Dedifferentiated amniotic fluid mesenchymal stem cell (primary cell): ENCODE measurements around the gene TLX3.

ENCODE experiments used
- DNase-seq: peaks from one replicate; pipeline ENCODE4 v3.0.0-alpha.2; 2016; ENCODE audit errors: extremely low spot score

The TLX3 gene

DNA sequence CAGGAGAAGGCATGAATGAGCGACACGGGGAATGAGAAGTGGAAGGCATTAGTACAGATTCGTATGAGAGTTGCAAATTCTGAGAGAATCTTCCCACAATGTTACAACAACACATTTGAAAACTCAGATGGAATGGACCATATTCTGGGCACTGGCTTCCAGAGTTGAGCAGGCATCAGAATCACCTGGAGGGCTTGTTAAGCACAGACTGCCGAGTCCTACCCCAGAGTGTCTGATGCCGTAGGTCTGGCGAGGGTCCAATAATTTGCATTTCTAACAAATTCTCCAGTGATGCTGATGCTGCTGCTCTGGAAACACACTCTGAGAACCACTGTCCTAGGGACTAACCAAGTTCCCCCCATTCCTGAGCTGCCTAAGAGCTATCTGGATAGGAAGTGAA is 2.9 kb upstream of the TLX3 start:
- no peak for DNase-seq

DNA sequence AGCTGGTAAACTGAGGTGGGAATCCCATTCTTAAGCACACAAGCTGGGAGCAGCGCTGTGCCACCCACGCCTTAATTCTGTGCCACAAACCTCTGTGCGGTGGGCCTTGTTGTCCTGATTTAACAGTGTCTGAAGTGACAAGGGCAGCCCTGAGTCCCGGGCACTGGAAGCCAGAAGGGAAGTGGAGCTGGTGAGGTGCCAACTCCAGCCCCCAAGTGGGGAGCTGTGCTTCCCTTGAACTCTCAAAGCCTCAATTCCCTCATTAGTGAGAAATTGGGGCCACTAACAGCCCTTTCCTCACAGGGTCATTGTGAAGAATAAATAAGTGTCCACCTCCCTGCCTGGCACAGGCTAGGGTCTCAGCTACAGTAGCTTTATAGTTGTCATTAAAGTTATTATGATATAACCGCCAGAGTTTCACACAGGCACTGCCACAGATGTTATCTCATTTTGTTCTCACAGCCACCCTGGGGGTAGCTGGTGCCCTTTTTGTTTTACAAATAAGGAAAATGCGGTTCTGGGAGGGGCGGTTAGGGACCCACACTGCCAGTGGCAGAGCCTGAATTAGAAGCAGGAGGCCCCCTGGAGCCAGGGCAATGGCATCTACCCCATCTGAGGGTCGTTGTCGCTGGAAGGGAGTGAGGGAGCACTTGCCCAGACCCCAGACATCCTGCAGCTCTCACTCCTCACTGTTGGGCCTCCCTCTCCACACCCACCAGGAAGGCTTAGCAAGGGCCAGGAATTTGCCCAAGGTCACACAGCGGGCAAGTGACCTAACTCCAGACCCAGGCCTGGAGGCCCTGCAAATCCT is 2.1 kb upstream of the TLX3 start:
- no peak for DNase-seq

DNA sequence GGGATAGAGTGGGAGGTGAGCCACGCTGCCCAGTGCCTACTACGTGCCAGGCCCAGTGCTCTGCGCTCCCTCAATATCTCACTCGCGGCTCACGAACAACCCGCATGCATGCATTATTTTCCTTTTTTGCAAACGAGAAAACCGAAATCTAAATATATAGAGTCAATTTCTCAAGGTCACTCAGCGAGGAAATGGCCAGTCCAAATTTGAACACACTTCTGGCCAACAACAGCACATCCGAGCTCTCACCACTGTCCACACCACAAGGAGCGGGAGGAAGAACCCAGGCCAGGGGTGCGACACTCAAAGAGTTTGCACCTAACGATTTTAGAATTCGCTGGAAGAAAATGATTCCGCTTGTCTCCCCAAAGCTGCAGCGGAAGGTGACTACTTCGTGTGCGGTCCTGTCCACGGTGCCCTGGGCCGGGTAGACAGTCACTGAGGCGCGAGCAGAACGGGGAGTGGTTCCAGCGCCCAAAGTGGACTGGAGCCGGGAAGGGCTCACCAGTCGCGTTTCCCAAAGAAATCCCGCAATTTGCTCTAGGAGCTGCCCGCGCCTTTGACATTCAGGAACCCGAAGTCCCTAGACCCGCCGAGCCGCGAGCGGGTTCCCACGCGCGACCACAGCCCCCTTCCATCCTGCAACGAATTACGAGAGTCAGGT is 1.1 kb upstream of the TLX3 start:
- no peak for DNase-seq

- DNase-seq, result no peak
These were observed 496 bp downstream of the TLX3 start for GRCh38 chr5:171309276-171310211.

- no peak for DNase-seq
These were observed 1.3 kb downstream of the TLX3 start for GRCh38 chr5:171310212-171310818.

- no peak for DNase-seq
These were observed 1.8 kb downstream of the TLX3 start for GRCh38 chr5:171310819-171311321.

GRCh38 chr5:171311322-171312077 is 2.5 kb downstream of the TLX3 start:
- DNase-seq, result no peak

DNA sequence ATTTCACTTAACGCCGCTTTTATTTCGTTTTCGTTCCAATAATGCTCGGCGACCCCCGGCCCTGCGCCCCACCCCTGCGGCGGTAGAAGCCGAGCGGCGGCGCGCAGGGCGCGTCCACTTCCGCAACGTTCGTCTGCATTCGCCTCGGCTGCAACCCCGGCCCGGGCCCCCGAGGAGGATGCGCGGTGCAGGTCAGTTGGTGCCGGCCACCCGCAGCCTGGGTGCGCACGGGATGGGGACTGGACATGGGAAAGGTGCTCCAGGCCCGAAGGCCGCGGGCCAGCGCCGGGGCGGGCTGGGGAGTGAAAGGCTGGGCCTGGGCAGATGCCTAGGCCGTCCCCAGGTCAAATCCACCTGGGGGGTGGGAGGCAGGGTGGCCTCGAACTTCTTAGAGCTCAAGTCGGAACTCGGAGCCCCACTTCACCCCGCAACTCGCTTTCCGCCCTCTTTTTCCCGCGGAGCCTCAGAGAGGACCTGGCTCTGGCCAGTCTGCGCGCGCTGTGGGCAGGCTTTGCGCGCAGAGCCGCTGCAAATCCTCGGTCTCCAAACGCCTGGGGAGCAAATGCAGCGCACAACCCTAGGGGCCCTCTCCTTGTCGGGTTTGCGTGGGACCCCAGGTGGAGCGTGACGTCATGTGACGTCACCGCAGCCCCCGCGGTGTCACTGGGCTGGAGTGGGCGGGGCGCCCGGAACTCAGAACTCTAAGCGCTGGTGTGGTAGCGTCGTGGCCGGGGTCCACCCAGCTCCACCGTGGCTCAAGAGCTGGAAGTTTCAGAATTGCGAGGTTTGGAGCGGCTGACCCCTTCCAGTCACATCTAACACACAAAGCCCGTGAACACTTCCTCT is 3.3 kb downstream of the TLX3 start:
- DNase-seq, result no peak

DNA sequence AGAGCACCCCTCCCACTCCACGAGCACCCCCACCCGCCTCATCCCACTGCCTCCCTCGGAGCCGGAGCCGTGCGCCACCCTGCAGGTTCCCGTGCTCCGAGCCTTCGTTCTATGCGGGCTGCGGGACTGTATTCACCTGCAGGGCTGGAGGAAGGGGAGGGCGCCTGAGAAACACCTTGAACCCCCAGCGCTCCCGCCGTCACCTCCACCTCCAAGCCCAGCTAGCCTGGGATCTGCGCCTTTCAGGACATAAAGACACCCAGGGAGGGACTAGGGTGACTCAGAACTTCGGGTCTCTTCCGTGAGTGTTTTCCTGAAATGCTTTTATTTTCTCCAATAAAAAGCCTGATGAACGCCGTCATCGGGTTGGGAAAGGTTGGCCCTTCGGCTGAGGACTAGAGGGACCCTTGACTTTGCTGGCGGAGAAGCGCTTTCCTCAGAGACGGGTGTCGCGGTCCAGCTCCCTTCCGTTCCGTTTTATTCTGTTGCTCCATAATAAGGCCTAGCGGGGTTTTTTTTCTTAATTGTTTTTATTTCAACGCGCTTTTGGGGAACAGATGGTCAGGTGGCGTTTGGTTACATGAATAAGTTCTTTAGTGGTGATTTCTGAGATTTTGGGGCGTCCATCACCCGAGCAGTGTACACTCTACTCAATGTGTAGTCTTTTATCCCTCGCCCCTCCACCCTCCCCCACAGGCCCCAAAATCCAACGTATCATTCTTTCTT is 4.6 kb downstream of the TLX3 start:
- no peak for DNase-seq

GRCh38 chr5:171314728-171315385 is 5.8 kb downstream of the TLX3 start:
- no peak for DNase-seq

DNA sequence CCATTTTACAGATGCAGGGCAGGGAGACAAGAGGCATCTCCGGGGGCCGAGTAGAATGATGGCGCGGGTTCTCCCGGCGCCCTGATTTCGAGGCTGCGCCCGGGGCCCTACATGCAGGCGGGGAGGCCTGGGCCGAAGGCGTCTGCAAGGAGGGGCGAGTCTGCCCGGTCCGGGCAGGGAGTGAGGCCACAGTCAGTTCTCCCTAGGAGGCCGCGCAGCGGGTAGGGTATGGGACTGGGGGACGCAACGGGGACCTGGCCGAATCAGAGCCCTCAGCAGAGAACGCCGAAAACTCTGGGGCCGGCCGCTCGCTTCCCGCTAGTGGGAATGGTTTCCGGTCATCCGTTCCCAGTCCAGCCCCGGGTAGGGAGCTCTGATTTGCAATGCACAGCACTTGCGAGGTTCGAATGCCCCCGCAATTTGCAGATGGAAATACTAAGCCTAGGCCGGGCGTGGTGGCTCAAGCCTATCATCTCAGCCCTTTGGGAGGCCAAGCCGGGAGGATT is 6.4 kb downstream of the TLX3 start:
- no peak for DNase-seq

DNA sequence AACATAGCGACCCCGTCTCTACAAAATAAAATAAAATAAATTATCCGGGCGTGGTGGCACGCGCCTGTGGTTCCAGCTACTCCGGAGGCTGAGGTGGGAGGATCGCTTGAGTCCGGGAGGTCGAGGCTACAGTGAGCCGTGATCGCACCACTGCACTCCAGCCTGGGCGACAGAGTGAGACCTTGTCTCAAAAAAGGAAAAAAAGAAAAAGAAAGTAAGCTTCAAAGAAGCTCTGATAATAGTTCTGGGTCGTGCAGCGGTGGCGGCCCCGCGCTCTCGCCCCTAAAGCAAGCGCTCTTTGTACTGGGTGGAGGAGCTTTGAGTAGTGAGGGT is 6.8 kb downstream of the TLX3 start:
- no peak for DNase-seq

- DNase-seq, result no peak
These were observed 7.4 kb downstream of the TLX3 start for GRCh38 chr5:171316258-171317121.

DNA sequence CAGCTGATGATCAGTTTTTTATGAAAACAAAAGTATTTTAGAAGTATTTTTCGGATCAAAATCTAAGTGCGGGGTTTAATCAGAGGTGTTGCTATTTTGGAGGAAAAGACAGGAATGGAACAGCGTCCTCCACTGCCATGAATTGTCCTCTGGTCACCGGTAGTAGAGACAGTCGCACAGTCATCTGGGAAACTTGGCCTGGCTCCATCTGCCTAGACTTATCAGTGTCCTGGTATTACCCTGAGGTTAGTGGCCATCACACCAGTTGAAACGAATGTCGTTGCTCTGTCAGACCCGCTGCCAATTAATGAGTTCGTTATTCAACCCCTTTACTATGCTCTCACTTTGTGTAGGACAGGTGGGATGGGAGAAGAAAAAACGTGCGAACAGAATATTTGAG is 8.2 kb downstream of the TLX3 start:
- no peak for DNase-seq

DNA sequence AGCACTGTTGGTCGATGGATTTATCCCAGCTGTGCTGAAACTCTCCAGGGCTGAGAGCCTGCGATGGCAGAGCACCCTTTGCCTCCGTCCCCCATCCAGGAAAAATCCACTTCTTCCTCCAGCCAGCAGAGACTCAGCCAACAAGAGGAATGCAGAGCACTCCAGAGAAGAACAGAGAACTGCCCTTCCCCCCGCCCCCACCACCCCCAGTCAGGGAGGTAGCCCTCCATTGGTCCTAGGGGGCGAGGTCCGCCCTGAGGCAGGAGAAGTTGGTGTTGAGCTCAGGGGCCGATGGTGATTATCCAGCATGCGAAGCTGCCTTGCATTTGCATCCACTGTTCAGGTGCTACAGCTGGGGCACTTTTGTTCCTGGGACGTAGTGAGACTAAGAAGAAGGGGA is 9.0 kb downstream of the TLX3 start:
- DNase-seq, result no peak

GRCh38 chr5:171321447-171321846 is 12.4 kb downstream of the TLX3 start:
- DNase-seq, result no peak

GRCh38 chr5:171322527-171322926 is 13.5 kb downstream of the TLX3 start:
- no peak for DNase-seq

GRCh38 chr5:171323007-171323406 is 14.0 kb downstream of the TLX3 start:
- DNase-seq, result no peak
